ENCODE measurements around the gene SYT9.

The SYT9 gene

DNA sequence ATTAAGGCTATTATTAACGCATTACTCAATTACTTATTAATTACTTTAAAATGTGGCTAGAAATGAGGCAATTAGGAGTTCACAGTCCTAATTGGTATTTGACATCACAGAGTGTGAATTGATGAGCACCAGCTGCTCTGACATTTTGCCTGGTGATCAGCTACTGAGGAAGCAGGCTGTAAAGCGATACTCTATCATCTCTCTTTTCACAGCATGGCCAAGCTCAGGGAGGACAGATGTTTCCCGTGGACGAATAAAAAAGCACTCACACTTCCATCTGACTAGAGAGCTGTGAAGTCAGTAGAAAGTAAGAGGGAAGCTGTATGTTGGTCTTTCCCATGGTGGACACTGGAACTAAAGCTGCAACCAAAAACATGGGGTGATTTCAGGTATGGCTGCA is 29.1 kb upstream of the SYT9 start:
- TF ChIP-seq, protein P1, sequence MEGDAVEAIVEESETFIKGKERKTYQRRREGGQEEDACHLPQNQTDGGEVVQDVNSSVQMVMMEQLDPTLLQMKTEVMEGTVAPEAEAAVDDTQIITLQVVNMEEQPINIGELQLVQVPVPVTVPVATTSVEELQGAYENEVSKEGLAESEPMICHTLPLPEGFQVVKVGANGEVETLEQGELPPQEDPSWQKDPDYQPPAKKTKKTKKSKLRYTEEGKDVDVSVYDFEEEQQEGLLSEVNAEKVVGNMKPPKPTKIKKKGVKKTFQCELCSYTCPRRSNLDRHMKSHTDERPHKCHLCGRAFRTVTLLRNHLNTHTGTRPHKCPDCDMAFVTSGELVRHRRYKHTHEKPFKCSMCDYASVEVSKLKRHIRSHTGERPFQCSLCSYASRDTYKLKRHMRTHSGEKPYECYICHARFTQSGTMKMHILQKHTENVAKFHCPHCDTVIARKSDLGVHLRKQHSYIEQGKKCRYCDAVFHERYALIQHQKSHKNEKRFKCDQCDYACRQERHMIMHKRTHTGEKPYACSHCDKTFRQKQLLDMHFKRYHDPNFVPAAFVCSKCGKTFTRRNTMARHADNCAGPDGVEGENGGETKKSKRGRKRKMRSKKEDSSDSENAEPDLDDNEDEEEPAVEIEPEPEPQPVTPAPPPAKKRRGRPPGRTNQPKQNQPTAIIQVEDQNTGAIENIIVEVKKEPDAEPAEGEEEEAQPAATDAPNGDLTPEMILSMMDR (conservative IDR thresholded peaks at IDR 0.05; ENCODE audit: control insufficient read depth, insufficient read depth, low read depth, low read length): no peak
- H3K4me3 ChIP-seq (ENCODE audit: control insufficient read depth, low read depth, low read length): no peak overlapping the region
- no peak for DNase-seq (ENCODE audit: low read depth)

DNA sequence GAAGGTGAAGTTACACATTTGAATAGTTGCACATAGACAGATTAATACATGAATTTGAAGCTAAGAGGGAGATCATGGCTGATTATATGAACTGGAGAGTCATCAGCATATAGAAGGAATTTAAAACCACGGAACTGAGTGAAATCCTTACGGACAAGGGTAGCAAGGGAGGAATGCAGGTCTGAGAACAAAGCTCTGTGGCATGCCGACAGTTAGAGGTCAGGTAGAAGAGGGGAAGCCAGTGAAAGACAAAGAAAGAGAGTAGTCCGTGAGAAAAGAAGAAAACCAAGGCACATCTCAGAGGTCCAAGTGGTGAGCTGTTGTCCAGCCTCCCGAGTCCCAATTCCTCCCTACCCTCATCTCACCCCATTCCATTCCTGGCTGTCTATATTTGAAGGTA is 11.8 kb upstream of the SYT9 start:
- no peak for DNase-seq (ENCODE audit: low read depth)
- TF ChIP-seq, protein P1 (conservative IDR thresholded peaks at IDR 0.05; ENCODE audit: control insufficient read depth, insufficient read depth, low read depth, low read length): no peak
- H3K4me3 ChIP-seq (ENCODE audit: control insufficient read depth, low read depth, low read length): no peak overlapping the region

DNA sequence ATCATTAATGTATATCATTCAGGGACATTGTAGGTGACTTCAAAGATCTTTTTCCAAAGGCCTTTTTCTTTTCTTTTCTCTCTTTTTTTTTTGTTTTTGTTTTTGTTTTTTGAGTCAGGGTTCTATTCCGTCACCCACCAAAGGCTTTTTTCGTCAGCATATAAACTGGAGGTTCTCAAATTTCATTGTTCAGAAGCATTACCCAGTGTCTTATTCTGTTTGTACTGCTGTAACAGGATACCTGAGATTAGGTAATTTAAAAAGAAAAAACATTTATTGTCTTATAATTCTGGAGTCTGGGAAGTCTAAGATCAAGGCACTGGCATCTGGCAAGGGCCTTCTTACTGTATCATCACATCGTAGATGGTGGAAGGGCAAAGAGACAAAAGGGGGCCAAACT is 6.4 kb upstream of the SYT9 start:
- TF ChIP-seq, protein P1 (conservative IDR thresholded peaks at IDR 0.05; ENCODE audit: control insufficient read depth, insufficient read depth, low read depth, low read length): no peak
- DNase-seq (ENCODE audit: low read depth): no peak

DNA sequence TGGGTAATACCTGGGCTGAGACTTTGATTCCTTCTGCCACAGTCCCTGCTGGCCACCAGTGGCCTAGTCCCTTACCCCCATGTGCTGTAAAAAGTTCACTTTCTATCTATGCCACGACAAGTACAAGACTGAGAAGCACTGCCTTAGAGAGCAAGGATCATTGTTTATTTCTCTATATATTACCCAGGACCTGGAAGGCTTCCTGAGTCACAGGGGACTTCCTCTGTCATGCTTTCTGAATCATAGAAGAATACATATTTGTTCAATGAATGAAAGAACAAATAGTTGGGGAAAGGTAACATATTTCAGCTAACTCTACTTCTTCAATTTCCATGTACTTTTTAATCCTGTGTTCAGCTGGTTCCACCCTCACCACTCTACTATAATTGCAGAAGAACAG is 5.5 kb upstream of the SYT9 start:
- TF ChIP-seq, protein P1 (conservative IDR thresholded peaks at IDR 0.05; ENCODE audit: control insufficient read depth, insufficient read depth, low read depth, low read length): no peak
- no peak overlapping the region for H3K4me3 ChIP-seq (ENCODE audit: control insufficient read depth, low read depth, low read length)
- no peak for DNase-seq (ENCODE audit: low read depth)

More for the DNA sequence above, 6.4 kb upstream of the SYT9 start:
- H3K4me3 ChIP-seq (ENCODE audit: control insufficient read depth, low read depth, low read length): no peak overlapping the region

DNA sequence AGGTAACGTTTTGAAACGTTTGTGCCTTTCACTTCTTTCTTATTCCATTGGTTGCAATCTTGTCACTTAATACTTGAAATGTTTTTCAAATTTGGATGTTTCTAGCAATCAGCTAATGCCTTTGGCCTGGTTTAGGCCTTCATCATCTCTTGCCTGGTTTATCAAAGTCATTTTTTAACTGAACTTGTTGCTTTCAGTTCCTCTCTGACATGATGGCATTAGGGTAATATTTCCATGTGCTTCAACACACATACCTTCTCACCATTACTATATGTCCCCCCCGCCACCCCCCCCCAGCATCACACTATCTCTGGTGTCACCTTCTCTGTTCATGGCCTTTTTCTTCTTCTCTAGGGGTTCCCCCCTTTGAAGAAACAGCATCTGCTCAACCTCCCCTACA is 1.5 kb upstream of the SYT9 start:
- DNase-seq (ENCODE audit: low read depth): no peak
- H3K4me3 ChIP-seq (ENCODE audit: control insufficient read depth, low read depth, low read length): no peak overlapping the region
- TF ChIP-seq, protein P1 (conservative IDR thresholded peaks at IDR 0.05; ENCODE audit: control insufficient read depth, insufficient read depth, low read depth, low read length): no peak

DNA sequence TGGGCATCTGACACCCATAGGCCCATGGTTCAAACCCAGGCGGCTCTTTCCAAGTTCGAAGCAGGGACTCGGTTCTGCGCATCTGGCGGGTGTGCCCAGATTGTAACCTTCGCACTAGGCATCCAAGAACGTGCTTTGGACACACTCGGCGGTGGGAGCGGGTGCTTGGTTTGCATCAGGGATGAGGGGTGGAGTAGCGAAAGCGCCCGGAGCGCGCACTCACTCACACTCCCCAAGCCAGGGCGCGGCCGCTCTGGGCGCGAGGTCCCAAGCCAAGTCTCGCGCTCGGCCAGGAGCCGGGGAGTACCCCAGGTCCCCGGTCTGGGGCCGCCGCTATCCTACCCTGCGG is 243 bp upstream of the SYT9 start:
- no peak overlapping the region for H3K4me3 ChIP-seq (ENCODE audit: control insufficient read depth, low read depth, low read length)
- TF ChIP-seq, protein P1 (conservative IDR thresholded peaks at IDR 0.05; ENCODE audit: control insufficient read depth, insufficient read depth, low read depth, low read length): no peak
- no peak for DNase-seq (ENCODE audit: low read depth)

DNA sequence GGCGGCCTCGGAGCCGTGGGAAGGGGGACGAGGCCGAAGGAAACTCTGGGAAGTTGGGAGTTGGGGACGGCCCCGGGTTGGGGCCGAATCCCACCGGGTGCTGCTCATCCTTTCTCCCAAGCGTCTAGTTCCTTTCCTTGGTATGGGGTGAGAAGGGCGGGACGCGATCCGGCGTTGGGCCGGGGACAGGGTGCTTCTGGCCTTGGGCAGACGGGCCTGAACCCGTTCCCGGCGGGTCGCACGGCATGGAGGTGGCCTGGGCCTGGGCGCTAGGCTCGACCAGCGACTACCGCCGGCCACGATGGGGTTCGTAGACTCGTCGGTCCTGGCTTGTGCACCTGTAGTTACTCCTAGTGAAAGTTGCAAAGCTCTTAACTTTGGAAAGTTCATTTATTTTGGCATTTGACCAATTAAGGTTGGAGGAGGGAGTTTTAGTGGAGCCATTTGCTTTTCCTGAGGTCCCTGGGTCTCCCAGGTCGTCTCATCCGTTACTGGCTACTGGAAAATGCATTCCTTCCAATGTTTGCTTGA is 1.0 kb downstream of the SYT9 start:
- TF ChIP-seq, protein P1 (conservative IDR thresholded peaks at IDR 0.05; ENCODE audit: control insufficient read depth, insufficient read depth, low read depth, low read length): no peak
- no peak overlapping the region for H3K4me3 ChIP-seq (ENCODE audit: control insufficient read depth, low read depth, low read length)
- DNase-seq (ENCODE audit: low read depth): no peak

Data from fibroblast of mammary gland (primary cell).